GM18505 (cell line): ENCODE data around the gene PACS2.

Experiments used
- ATAC-seq: cut with Tn5 transposase; IDR thresholded peaks from one replicate; pipeline ENCODE4 v1.9.1; 2021; ENCODE audit not compliant: unreplicated experiment
- POLR2A ChIP-seq: IDR thresholded peaks from 4 replicates; pipeline ENCODE4 v1.6.1; 2011; ENCODE audit warnings: borderline replicate concordance; ENCODE audit not compliant: insufficient read depth, insufficient read length; ENCODE audit errors: extremely low read depth

The PACS2 gene

DNA sequence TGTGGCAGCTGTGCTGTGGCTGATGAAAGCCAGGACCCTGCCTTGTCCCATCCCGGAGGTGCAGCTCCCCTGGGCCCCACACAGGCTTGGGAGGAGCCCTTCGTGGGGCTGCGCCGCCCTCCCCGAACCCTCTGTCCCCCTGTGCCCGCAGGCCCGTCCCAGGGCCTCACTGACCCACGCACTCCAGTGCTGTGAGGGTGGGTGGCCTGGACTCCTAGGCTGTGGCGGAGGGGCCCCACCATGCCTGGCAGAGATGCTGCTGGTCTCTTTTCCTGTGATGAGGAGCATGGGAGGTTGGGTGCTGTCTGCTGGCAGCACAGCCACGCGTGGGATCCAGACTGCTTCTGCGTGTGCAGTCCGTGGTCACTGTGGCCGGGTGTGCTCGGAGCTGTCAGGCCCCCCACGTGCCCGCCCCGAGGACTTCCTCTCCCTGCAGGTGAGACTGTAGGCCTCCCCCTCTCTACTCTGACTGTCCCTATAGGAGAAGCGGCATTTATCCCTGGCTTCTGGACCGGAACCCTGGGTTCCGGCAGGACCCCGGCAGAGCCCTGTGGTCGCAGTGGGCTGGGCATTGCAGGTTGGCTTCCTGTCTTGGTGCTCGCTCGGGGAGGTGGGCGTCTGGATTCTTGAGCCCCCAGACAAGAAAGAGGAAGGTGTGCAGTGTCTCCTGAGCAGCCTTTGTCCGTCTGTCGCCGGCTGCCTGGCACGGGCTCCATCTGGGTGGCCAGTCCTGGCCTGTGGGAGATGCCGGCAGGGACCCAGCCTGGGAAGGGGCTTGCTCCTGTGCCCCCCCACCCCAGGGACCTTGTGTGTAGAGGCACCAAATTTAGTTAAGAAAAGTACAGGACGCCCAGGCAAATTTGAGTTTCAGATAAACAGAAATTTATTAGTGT lies 107.4 kb downstream of the PACS2 start:
- no peak for TF ChIP-seq POLR2A
- no peak for ATAC-seq

GRCh38 chr14:105422695-105423487 lies 108.3 kb downstream of the PACS2 start:
- ATAC-seq = no peak
- no peak for TF ChIP-seq POLR2A

- TF ChIP-seq POLR2A = no peak
- ATAC-seq = no peak
Measured at GRCh38 chr14:105423488-105424195, 109.1 kb downstream of the PACS2 start.

DNA sequence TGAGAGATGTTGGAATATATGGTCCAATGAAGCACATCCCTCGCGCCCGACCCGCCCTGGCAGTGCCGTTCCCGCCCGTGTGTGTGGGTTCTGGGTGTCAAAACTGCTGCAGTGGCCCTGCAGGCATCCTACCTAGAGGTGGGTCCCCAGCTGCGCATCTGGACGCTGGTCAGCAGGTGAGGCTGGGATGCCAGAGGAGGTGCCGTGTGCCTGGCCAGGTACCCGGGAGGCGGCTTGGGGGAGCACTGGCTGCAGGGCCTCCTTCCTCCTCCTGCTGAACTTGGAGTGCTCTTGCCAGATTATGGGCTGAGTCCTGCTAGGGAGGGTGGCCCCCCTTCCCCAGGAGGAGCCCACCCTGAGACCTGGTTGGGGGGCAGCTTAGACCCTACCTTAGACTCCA lies 110.3 kb downstream of the PACS2 start:
- no peak for TF ChIP-seq POLR2A
- no peak for ATAC-seq

- no peak for ATAC-seq
- TF ChIP-seq POLR2A = no peak
Measured at GRCh38 chr14:105425823-105426247, 111.3 kb downstream of the PACS2 start.

- ATAC-seq = no peak
- TF ChIP-seq POLR2A = no peak
Measured at GRCh38 chr14:105426416-105427130, 112.0 kb downstream of the PACS2 start.

GRCh38 chr14:105427412-105427811 lies 112.9 kb downstream of the PACS2 start:
- ATAC-seq = no peak
- no peak for TF ChIP-seq POLR2A

- no peak for ATAC-seq
- TF ChIP-seq POLR2A = no peak
Measured at GRCh38 chr14:105427936-105428485, 113.5 kb downstream of the PACS2 start.

DNA sequence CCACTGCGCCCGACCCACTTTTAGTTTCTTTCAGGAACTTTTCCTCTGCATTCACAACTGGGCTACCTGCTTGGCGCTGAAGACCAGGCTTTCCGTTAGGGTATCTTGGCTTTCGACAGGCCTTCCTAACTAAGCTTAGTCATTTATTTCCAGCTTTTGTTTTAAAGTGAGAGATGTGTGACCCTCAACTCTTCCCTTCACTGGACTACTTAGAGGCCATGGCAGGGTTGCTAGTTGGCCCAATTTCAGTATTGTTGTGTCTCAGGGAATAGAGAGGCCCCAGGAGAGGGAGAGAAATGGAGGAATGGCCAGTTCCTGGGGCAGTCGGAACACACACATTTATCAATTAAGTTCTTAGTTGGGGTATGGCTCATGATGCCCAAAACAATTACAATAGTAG lies 115.5 kb downstream of the PACS2 start:
- ATAC-seq = no peak
- no peak for TF ChIP-seq POLR2A

GRCh38 chr14:105430565-105430964 lies 116.0 kb downstream of the PACS2 start:
- ATAC-seq = no peak

GRCh38 chr14:105431256-105431655 lies 116.7 kb downstream of the PACS2 start:
- no peak for ATAC-seq
- TF ChIP-seq POLR2A = no peak

More at GRCh38 chr14:105430565-105430964, 116.0 kb downstream of the PACS2 start:
- no peak for TF ChIP-seq POLR2A

- TF ChIP-seq POLR2A = no peak
- no peak for ATAC-seq
Measured at GRCh38 chr14:105432657-105433056, 118.1 kb downstream of the PACS2 start.

GRCh38 chr14:105433161-105433605 lies 118.6 kb downstream of the PACS2 start:
- TF ChIP-seq POLR2A = no peak
- ATAC-seq = no peak

DNA sequence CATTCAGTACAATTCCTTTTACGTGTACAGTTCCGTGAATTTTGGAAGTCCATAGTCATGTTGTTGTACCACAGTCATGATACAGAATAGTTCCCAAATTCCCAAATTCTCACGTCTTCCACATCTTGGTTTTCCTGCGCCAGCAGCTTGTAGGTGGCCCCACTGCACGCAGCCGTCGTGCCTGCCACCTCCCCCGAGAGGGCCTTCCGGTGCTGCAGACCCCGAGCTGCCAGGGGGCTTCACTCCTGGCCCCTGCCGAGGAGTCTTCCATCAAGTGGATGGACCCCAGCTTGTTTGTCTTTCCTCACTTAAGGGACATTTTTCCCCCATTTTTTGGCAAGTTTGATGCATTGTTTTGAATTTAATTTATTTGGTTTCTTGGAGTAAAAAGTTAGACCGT lies 121.9 kb downstream of the PACS2 start:
- TF ChIP-seq POLR2A = no peak
- no peak for ATAC-seq
